Sigmoid colon (tissue), 4 donors: ENCODE data around the gene PPP1R14B.

Experiments used
- CTCF ChIP-seq, 4 experiments: fragments of 450-650 bp in 3 of 4; fragments of 200-600 bp in 1 of 4; IDR thresholded peaks; one replicate each; pipeline ENCODE4 v1.5.1; 2016 to 2019; ENCODE audit warnings: antibody characterized with exemption in 4 of 4, mild to moderate bottlenecking in 3 of 4, moderate library complexity in 2 of 4
- EP300 ChIP-seq, 4 donors: sonication (generic); formaldehyde crosslinking; IDR thresholded peaks; one replicate each; pipeline ENCODE4 v1.6.1; 2017; ENCODE audit warnings: antibody characterized with exemption in 4 of 4
- POLR2A ChIP-seq, 2 donors: fragments of 450-650 bp; IDR thresholded peaks; one replicate each; pipeline ENCODE4 v1.6.1; 2016; ENCODE audit warnings: antibody characterized with exemption in 2 of 2, mild to moderate bottlenecking in 2 of 2, moderate library complexity in 2 of 2

GRCh38 chr11:64291262-64291751, 44.6 kb upstream of the PPP1R14B start, which contains the start of gene KCNK4:
- TF ChIP-seq CTCF (IDR thresholded peaks at IDR 0.05), result no peak
- no peak for TF ChIP-seq POLR2A (IDR thresholded peaks at IDR 0.05)
- no peak for TF ChIP-seq EP300 (IDR thresholded peaks at IDR 0.05)
